ENCODE results near the gene APCDD1L.

The APCDD1L gene

DNA sequence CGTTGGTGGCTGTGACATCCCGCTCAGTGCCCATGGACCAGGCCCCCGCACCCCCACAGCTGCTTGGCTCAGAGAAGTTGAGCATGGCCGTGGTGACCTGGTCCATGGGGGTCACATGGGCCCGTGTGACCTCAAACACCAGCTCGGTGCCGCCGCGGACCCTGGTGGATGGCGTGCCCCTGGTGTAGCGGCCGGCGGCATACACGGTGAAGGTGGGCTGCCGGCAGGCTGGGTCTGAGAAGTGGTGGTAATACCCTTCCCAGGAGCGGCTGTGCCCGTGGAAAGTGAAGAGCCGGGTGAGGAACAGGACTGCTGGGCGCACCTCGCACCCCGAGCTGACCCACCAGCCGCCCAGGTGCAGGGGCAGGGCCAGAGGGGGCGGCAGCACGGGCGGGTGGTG is 54.1 kb downstream of the APCDD1L start:
- no peak overlapping the region for H3K4me3 ChIP-seq (ENCODE audit: low read depth, low read length)
- DNase-seq (ENCODE audit: low read depth) = no peak
- in situ Hi-C loops (cut with HindIII; ENCODE audit: low sequenced_read_pairs) = no loop called here
- TF ChIP-seq, protein P1, sequence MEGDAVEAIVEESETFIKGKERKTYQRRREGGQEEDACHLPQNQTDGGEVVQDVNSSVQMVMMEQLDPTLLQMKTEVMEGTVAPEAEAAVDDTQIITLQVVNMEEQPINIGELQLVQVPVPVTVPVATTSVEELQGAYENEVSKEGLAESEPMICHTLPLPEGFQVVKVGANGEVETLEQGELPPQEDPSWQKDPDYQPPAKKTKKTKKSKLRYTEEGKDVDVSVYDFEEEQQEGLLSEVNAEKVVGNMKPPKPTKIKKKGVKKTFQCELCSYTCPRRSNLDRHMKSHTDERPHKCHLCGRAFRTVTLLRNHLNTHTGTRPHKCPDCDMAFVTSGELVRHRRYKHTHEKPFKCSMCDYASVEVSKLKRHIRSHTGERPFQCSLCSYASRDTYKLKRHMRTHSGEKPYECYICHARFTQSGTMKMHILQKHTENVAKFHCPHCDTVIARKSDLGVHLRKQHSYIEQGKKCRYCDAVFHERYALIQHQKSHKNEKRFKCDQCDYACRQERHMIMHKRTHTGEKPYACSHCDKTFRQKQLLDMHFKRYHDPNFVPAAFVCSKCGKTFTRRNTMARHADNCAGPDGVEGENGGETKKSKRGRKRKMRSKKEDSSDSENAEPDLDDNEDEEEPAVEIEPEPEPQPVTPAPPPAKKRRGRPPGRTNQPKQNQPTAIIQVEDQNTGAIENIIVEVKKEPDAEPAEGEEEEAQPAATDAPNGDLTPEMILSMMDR (IDR thresholded peaks at IDR 0.05; ENCODE audit: low read depth, low read length, missing control alignments) = no peak

DNA sequence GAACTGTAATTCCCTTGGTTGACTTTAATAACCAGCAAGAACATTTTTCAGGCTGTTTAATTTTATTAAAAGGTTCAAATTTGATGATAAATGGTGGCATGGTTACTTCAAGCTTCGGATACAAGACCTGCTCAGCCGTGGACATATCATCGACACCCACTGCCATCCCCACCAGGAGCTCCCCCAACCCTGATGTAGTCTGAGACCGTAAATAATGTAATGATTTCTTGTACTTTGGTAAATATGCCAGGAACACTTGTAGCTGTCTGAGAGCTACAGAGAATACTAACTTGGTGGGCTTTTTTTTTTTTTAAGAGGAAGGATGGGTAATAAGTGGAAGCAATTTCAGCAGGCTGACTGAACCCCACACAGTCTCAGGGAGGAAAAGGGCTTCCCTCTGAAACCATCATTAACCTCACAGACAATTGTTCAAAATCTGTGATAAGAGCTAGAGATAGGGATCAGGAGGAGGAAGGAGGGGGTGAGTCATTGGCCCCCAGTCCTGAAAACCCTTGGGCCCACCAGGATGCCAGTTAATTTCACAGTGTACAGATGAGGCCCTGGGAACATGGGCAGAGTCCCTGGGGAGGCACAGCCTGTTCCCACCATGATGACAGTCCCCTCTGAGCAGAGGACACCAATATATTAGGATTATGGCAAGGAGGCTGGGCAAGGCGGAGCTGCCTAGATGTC is 56.0 kb downstream of the APCDD1L start:
- no peak overlapping the region for H3K4me3 ChIP-seq (ENCODE audit: low read depth, low read length)
- in situ Hi-C loops (cut with HindIII; ENCODE audit: low sequenced_read_pairs) = loop anchor here (10.0 kb wide), 1 partner anchor 186 kb away; no protein-coding TSS in a partner anchor
- TF ChIP-seq, protein P1 (IDR thresholded peaks at IDR 0.05; ENCODE audit: low read depth, low read length, missing control alignments) = no peak
- DNase-seq (ENCODE audit: low read depth) = no peak

DNA sequence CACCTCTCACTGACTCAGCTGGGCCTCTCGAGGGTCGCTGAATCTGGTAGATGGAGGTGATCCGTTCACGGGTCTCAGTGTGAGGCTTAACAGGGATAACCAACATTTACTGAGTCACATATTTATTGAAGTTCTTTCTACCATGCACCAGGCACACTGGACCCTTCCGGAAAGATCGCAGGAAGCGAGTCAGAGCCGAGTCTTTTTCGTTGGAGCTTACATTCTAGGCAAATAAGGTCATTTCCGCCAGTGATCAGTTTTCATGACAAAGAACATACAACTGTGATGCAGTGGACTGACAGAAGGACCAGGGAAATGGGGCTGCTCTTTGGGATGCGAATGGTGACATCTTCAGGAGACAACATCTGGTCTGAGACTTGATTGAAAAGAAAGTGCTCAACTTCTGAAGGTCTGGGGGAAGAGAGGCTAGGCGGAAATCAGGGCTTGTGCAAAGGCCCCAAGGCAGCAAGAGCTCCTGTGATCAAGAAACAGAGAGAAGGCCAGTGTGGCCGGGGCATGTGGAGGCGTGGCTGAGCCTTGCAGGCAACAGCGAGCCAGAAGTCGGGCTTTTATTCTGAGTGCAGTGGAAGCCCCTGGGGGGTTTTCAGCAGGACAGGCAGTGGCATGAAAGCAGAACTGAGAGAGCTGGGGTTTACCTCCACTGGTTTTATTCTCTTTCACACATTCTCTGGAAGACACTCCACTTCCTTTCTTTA is 56.7 kb downstream of the APCDD1L start:
- in situ Hi-C loops (cut with HindIII; ENCODE audit: low sequenced_read_pairs) = loop anchor here (10.0 kb wide), 1 partner anchor 186 kb away; no protein-coding TSS in a partner anchor
- TF ChIP-seq, protein P1 (IDR thresholded peaks at IDR 0.05; ENCODE audit: low read depth, low read length, missing control alignments) = no peak
- no peak overlapping the region for H3K4me3 ChIP-seq (ENCODE audit: low read depth, low read length)
- DNase-seq (ENCODE audit: low read depth) = no peak

DNA sequence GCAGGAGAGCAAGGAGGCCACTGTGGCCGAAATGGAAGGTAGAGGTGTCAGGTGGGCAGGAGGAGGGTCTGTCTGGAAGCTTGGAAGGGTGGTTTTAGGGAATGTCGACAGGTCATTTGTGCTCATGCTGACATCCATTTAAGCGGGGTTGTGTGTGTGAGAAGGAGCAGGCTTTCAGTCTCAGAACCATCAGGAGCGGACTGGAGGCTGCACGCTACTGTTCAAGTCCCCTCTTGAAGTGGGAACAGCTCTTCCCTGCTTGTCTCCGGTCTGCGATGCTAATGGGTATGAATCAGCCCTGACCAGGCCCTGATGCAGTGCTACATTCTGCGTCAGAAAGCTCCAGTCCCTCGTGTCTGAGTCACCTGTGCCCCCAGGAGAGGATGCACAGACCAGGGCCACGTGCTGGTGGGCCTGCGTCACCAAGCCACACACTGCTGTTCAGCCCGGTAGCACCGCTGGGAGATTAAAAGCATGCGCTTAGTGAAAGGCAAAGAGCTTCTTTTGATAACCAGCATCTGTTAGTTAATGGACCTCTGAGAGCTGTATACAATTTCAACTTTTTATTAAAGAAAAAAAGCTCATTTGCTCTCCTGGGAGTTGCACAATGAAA is 58.0 kb downstream of the APCDD1L start:
- no peak overlapping the region for H3K4me3 ChIP-seq (ENCODE audit: low read depth, low read length)
- in situ Hi-C loops (cut with HindIII; ENCODE audit: low sequenced_read_pairs) = loop anchor here (10.0 kb wide), 1 partner anchor 188 kb away; no protein-coding TSS in a partner anchor
- peak; percentile 62 for DNase-seq (ENCODE audit: low read depth)
- TF ChIP-seq, protein P1 (IDR thresholded peaks at IDR 0.05; ENCODE audit: low read depth, low read length, missing control alignments) = no peak

DNA sequence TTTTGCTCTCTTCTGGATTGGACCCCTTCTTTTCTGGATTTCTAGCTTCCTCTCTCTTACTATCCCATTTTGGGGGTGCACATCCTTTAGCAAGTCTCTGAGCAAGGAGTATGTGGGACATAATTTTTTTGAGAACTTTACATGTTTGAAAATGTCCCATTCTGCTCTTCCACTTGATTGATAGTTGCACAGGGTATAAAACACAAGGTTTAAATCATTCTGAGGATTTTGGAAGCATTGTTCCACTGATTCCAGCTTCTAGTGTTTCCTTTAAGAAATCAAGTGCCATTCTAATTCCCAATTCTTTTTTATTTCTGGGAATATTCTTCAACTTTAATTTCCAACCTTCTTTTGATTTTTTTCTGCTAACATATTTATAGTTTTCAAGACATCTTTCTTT is 60.7 kb downstream of the APCDD1L start:
- H3K4me3 ChIP-seq (ENCODE audit: low read depth, low read length) = no peak overlapping the region
- TF ChIP-seq, protein P1 (IDR thresholded peaks at IDR 0.05; ENCODE audit: low read depth, low read length, missing control alignments) = no peak
- in situ Hi-C loops (cut with HindIII; ENCODE audit: low sequenced_read_pairs) = loop anchor here (5.0 to 10.0 kb wide), 2 partner anchors 47 to 190 kb away; no protein-coding TSS in a partner anchor
- no peak for DNase-seq (ENCODE audit: low read depth)

DNA sequence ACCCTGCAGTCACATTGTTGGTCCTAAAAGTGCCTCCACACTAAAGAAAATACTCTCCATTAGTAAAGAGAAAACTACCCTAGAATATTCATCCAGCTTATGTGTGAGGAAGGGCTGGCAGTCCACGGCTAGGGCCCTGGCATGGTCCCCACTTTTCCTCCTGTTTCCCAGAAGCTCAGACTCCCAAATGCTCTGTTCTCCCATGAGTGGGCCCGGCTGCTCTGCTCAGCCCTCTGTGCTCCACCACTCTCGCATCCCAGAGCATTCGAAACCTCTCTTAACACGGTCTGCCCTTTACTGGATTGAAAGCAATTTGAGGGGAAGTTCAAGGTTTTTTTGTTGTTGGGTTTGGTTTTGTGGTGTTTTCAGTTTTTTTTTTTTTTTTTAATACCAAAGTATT is 61.8 kb downstream of the APCDD1L start:
- no peak for DNase-seq (ENCODE audit: low read depth)
- in situ Hi-C loops (cut with HindIII; ENCODE audit: low sequenced_read_pairs) = loop anchor here (5.0 to 10.0 kb wide), 2 partner anchors 46 to 191 kb away; no protein-coding TSS in a partner anchor
- no peak overlapping the region for H3K4me3 ChIP-seq (ENCODE audit: low read depth, low read length)
- TF ChIP-seq, protein P1 (IDR thresholded peaks at IDR 0.05; ENCODE audit: low read depth, low read length, missing control alignments) = no peak

Data from astrocyte of the cerebellum (primary cell).